ENCODE measurements around the gene APOA5. TPM values are rescaled to one million over a fixed set of nuclear protein-coding genes. Genes with fewer than 3 reads are reported as not detected.

The APOA5 gene
- total RNA-seq, 2 experiments from 2014 or later, result not detected

GRCh38 chr11:116833491-116833815, 41.8 kb upstream of the APOA5 start:
- Mint-ChIP-seq H3K27me3 (no peaks in the 10 kb centered on the region), H3K36me3 (no peaks in the 10 kb centered on the region), H3K27ac (no peak overlapping the region), H3K9me3 (ENCODE audit: low read depth) (no peaks in the 10 kb centered on the region), H3K4me3 (no peak overlapping the region), H3K4me1 (peaks cover 12% of the 10 kb centered on the region)
- CTCF ChIA-PET, result interaction anchor here (0.9 to 7.5 kb wide), 5 partner anchors 12 to 272 kb away, joined by 3 to 187 read pairs (median 5); partner anchors contain the start of genes APOA5 and ZPR1
- DNase-seq, result no peak
- ATAC-seq, result no peak

- Mint-ChIP-seq H3K9me3 (ENCODE audit: low read depth) (no peaks in the 10 kb centered on the region), H3K36me3 (no peaks in the 10 kb centered on the region), H3K27me3 (no peaks in the 10 kb centered on the region), H3K4me3 (no peak overlapping the region), H3K27ac (no peak overlapping the region), H3K4me1 (peaks cover 12% of the 10 kb centered on the region)
- DNase-seq (no peak), ATAC-seq (no peak)
- CTCF ChIA-PET, result interaction anchor here (0.9 to 7.5 kb wide), 4 partner anchors 11 to 229 kb away, joined by 3 to 187 read pairs (median 74); partner anchors contain the start of genes APOA5 and ZPR1
Observed at GRCh38 chr11:116832350-116833290, 40.9 kb upstream of the APOA5 start.

- ATAC-seq (no peak), DNase-seq (no peak)
- no peaks in the 10 kb centered on the region for H3K36me3 Mint-ChIP-seq
- H3K9me3 Mint-ChIP-seq (ENCODE audit: low read depth), result no peaks in the 10 kb centered on the region
- H3K27ac Mint-ChIP-seq, result no peak overlapping the region
- CTCF ChIA-PET, result interaction anchor here (1.0 to 7.5 kb wide), 4 partner anchors 19 to 230 kb away, joined by 3 to 187 read pairs (median 74); partner anchors contain the start of genes APOA5 and ZPR1
- no peaks in the 10 kb centered on the region for H3K27me3 Mint-ChIP-seq
- H3K4me1 Mint-ChIP-seq, result peaks cover 12% of the 10 kb centered on the region
- no peak overlapping the region for H3K4me3 Mint-ChIP-seq
Observed at GRCh38 chr11:116831790-116832349, 40.2 kb upstream of the APOA5 start.

GRCh38 chr11:116830184-116830912, 38.7 kb upstream of the APOA5 start:
- CTCF ChIA-PET, result interaction anchor here (0.9 to 7.3 kb wide), 3 partner anchors 39 to 276 kb away, joined by 3 to 187 read pairs (median 7); partner anchors contain the start of genes APOA5 and ZPR1

GRCh38 chr11:116829525-116830183, 38.0 kb upstream of the APOA5 start, which contains the start of gene APOC3:
TSS of gene APOC3 (plus strand) at chr11:116829907. CDS start at chr11:116830583, 676 bp downstream.
- H3K36me3 Mint-ChIP-seq, result no peaks in the 10 kb centered on the region
- CTCF ChIA-PET, result interaction anchor here (1.3 kb wide), 1 partner anchor 38 kb away, joined by 7 read pairs; the partner anchor contains the start of gene APOA5
- ATAC-seq (no peak), DNase-seq (no peak)
- H3K4me3 Mint-ChIP-seq, result no peak within 1 kb of the TSS
- H3K4me1 Mint-ChIP-seq, result no peaks in the 10 kb centered on the region
- H3K27ac Mint-ChIP-seq, result no peak within 1 kb of the TSS
- H3K27me3 Mint-ChIP-seq, result no peaks in the 10 kb centered on the region
- no peaks in the 10 kb centered on the region for H3K9me3 Mint-ChIP-seq (ENCODE audit: low read depth)

More at GRCh38 chr11:116830184-116830912, 38.7 kb upstream of the APOA5 start:
- DNase-seq (no peak), ATAC-seq (no peak)
- no peaks in the 10 kb centered on the region for H3K36me3 Mint-ChIP-seq
- H3K27me3 Mint-ChIP-seq, result no peaks in the 10 kb centered on the region
- no peaks in the 10 kb centered on the region for H3K9me3 Mint-ChIP-seq (ENCODE audit: low read depth)
- H3K4me3 Mint-ChIP-seq, result no peak overlapping the region
- peaks cover 5% of the 10 kb centered on the region for H3K4me1 Mint-ChIP-seq
- H3K27ac Mint-ChIP-seq, result no peak overlapping the region

GRCh38 chr11:116828632-116829524, 37.2 kb upstream of the APOA5 start:
- Mint-ChIP-seq H3K4me1 (no peaks in the 10 kb centered on the region), H3K4me3 (no peak overlapping the region), H3K27me3 (no peaks in the 10 kb centered on the region), H3K9me3 (ENCODE audit: low read depth) (no peaks in the 10 kb centered on the region), H3K27ac (no peak overlapping the region), H3K36me3 (no peaks in the 10 kb centered on the region)
- CTCF ChIA-PET, result interaction anchor here (1.3 kb wide), 1 partner anchor 38 kb away, joined by 7 read pairs; the partner anchor contains the start of gene APOA5
- no peak for ATAC-seq
- DNase-seq, result no peak

GRCh38 chr11:116827461-116827860, 35.8 kb upstream of the APOA5 start:
- Mint-ChIP-seq H3K4me3 (no peak overlapping the region), H3K36me3 (no peaks in the 10 kb centered on the region), H3K27ac (no peak overlapping the region), H3K27me3 (no peaks in the 10 kb centered on the region), H3K9me3 (ENCODE audit: low read depth) (no peaks in the 10 kb centered on the region), H3K4me1 (no peaks in the 10 kb centered on the region)
- DNase-seq, result no peak
- CTCF ChIA-PET, result interaction anchor here (1.2 kb wide), 2 partner anchors 9 to 54 kb away, joined by 3 to 5 read pairs; no protein-coding TSS in a partner anchor
- ATAC-seq, result no peak

GRCh38 chr11:116826751-116827431, 35.2 kb upstream of the APOA5 start:
- H3K9me3 Mint-ChIP-seq (ENCODE audit: low read depth), result no peaks in the 10 kb centered on the region
- no peaks in the 10 kb centered on the region for H3K36me3 Mint-ChIP-seq
- no peaks in the 10 kb centered on the region for H3K27me3 Mint-ChIP-seq
- H3K4me1 Mint-ChIP-seq, result no peaks in the 10 kb centered on the region
- H3K4me3 Mint-ChIP-seq, result no peak overlapping the region
- no peak for DNase-seq
- no peak overlapping the region for H3K27ac Mint-ChIP-seq
- CTCF ChIA-PET, result interaction anchor here (1.2 kb wide), 2 partner anchors 9 to 53 kb away, joined by 3 to 5 read pairs; no protein-coding TSS in a partner anchor
- no peak for ATAC-seq

GRCh38 chr11:116825854-116826750, 34.4 kb upstream of the APOA5 start:
- H3K27me3 Mint-ChIP-seq, result no peaks in the 10 kb centered on the region
- no peaks in the 10 kb centered on the region for H3K9me3 Mint-ChIP-seq (ENCODE audit: low read depth)
- no peak overlapping the region for H3K4me3 Mint-ChIP-seq
- CTCF ChIA-PET, result interaction anchor here (1.2 kb wide), 1 partner anchor 52 kb away, joined by 3 read pairs; no protein-coding TSS in a partner anchor
- H3K36me3 Mint-ChIP-seq, result no peaks in the 10 kb centered on the region
- DNase-seq, result no peak
- no peak overlapping the region for H3K27ac Mint-ChIP-seq
- no peak for ATAC-seq
- H3K4me1 Mint-ChIP-seq, result no peaks in the 10 kb centered on the region

- CTCF ChIA-PET, result no interaction called here
- Mint-ChIP-seq H3K36me3 (no peaks in the 10 kb centered on the region), H3K27ac (no peak overlapping the region), H3K9me3 (ENCODE audit: low read depth) (no peaks in the 10 kb centered on the region), H3K4me1 (no peaks in the 10 kb centered on the region), H3K27me3 (no peaks in the 10 kb centered on the region), H3K4me3 (no peak overlapping the region)
- ATAC-seq (no peak), DNase-seq (no peak)
Observed at GRCh38 chr11:116825434-116825833, 33.8 kb upstream of the APOA5 start.
